Measurements from ENCODE around the gene BEND3.
"Not testable (repeated sequence)": the region's sequence is repeated elsewhere in the genome, so short reads cannot be mapped to it uniquely, and the experiment has no call there.

BEND3 gene

GRCh38 chr6:107114926-107115694, at the start of gene BEND3:
BEND3 (minus strand) TSS chr6:107115515; CDS start chr6:107099285, 16,230 bp downstream.
- no peak for DNase-seq

- DNase-seq, result not testable (repeated sequence)
Observed at GRCh38 chr6:107164299-107164698, 49.0 kb upstream of the BEND3 start.

DNA sequence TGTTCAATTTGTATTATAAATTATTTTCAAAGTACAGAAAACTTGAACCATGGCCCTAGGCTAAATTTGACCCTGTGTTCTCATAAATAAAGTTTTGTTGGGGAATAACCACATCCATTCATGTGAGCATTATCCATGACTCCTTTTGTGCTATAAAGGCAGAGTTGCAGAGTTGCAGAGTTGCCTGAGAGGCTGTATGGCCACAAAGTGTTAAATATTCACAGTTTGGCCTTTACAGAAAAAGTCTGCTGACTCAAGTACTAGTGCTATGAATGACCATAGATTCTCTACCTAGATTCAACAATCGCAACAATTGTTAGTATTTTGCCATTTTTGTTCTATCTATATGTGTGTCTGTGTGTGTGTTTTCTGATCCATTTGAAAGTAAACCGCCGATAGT, 46.2 kb upstream of the BEND3 start:
- DNase-seq, result no peak

- no peak for DNase-seq
Observed at GRCh38 chr6:107156617-107157016, 41.3 kb upstream of the BEND3 start.

GRCh38 chr6:107154801-107155160, 39.5 kb upstream of the BEND3 start:
- no peak for DNase-seq

GRCh38 chr6:107154131-107154800, 39.0 kb upstream of the BEND3 start:
- no peak for DNase-seq

DNA sequence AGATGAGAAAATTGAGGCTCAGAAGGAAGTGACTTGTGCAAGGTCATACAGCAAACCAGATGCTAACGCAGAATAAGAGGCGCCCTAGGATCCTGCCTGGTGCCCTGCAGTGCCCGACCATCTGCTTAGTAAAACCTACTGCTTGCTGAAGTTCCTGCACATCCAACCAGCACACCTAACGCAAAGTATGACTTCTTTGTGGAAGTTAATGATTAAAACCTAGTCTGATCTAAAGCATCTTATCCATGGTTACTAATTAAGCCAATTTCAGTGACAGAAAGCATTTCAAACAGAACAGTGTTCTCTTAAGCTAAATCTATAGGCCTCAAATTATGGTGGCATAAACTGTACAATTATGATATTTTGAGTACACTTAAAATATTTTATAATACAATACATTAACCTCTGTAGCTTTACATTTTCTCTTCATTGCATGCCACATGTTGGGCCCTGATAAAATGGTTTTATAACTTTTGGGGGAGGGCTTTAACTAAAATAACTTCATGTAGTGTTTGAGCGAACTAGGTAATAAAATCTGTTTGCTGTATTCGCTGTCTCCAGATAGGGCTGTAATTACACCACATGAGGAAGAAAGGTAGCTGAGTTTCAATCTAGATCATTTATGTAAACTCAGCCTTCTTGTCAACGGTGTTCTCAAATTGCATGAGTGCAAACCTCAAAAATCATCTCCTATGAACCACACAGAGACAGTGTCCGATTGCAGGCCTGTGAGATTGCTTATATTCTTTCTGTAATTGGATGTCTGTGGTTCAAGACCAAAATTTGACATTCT, 37.5 kb upstream of the BEND3 start:
- DNase-seq, result no peak

GRCh38 chr6:107144666-107145065, 29.4 kb upstream of the BEND3 start:
- DNase-seq, result no peak

DNA sequence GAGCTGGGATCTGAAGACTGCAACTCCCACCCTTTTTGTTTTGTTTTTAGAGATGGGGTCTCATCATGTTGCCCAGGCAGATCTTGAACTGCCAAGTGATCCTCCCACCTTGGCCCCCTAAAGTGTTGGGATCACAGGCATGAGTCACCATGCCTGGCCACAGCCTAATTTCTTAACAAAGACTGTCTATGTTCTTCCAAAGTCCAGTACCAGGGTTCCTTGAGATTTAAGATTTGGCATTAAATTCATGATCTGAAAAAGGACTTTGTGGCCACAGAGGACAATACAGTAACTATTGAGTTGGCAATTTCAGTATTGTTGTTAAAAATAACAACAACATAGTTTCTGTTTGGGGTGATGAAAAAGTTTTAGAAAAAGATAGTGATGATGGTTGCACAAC, 28.7 kb upstream of the BEND3 start:
- no peak for DNase-seq

- no peak for DNase-seq
Observed at GRCh38 chr6:107140581-107140980, 25.3 kb upstream of the BEND3 start.

GRCh38 chr6:107136324-107136723, 21.0 kb upstream of the BEND3 start:
- not testable (repeated sequence) for DNase-seq

DNA sequence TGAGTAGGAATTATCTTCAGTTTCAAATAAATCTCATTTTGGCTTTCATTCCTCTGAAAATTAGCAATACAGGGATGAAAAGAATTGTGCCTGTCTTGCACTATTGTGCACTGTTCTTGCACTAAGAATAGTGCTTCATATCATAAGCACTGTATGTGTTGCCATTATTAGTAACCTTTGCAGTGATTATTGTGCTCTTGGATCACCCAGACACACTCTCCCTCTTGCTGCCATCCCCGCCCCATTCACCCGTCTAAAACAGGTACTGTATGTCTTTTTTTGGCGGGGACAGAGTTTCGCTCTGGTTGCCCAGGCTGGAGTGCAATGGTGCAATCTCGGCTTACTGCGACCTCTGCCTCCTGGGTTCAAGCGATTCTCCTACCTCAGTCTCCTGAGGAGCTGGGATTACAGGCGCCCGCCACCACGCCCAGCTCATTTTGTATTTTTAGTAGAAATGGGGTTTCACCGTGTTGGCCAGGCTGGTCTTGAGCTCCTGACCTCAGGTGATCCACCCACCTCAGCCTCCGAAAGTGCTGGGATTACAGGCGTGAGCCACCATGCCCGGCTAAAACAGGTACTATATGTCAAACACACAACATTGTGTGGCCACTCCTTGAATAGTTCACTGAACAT, 19.8 kb upstream of the BEND3 start:
- not testable (repeated sequence) for DNase-seq

DNA sequence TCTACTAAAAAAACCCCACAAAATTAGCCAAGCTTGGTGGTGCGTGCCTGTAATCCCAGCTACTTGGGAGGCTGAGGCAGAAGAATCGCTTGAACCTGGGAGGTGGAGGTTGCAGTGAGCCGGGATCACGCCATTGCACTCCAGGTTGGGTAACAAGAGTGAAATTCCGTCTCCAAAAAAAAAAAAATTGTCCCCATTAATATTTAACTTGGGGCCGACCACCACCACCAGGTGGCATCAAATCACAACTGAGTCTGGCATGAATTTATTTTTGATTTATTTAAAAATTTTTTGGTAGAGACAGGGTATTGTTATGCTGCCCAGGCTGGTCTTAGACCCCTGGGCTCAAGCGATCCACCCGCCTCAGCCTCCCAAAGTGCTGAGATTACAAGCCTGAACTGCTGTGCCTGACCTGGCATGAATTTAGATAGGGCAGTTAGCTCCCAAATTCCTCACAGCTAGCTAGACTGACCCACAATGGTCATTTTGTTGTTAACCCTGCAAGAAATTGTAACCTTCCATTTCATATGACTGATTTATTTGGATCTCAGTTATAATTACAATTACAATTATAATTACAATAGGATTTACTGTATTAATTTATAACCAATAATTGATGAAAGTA, 17.1 kb upstream of the BEND3 start:
- no peak for DNase-seq

DNA sequence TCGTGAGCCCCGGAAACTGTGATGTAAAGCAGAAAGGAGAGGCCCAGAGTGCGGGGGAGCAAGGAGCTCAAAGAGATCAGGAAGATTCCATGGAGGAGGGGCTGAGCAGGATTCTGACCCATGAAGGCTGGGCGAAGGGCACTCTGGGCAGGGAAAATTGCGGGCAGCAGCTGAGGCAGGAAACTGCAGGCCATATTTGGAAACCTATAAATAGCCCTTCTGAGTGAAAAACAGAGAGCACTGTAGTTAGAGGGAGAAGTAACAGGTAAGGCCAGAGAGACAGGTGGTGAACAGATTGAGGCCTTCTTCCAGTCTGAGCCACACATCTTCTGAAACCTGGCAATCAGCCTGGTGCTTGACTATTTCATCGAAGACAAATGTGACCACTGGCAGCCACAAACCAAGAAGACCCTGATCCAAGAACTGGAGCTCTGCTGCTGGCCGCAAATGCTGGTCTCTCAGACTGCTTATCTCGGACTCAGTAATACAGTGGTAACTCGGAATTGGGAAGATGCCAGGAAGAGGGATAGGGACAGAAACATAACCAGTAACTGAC, 14.1 kb upstream of the BEND3 start:
- DNase-seq, result no peak

DNA sequence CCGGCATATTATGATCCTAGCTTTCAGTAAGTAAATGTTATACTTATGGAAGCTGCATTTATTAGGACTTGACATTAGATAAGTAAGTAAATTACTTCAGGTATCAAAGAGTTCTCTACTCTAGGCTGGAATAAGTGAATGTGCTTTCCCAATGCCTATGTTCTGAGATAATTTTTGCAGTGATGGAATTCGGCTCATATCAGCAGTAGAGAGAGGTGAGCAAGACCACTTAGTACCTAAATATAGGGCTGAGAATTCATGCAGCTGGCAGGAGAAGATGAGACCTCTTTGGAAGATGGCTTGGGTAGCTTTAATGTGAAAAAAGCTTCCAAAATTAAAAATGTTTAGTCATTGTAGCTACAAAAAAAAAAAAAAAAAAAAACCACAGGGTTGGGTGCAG, 13.3 kb upstream of the BEND3 start:
- no peak for DNase-seq

DNA sequence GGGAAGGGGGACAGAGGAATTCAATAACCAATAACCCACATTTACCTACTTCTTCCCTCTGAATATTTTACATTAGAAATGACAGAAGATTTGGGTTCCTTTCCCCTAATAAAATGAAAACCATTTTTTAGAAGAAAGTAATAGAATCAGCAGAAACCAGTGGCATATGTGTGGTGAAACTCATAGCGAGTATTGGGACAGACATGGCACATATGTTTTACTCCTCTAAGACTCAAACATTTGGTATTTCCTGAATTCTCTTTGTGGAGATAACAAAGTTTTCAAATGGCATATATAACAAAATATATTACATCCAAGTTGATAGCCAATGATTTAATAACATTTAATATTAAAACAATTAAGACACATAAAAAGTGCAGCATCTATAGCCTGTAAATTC, 12.9 kb upstream of the BEND3 start:
- DNase-seq, result no peak

DNA sequence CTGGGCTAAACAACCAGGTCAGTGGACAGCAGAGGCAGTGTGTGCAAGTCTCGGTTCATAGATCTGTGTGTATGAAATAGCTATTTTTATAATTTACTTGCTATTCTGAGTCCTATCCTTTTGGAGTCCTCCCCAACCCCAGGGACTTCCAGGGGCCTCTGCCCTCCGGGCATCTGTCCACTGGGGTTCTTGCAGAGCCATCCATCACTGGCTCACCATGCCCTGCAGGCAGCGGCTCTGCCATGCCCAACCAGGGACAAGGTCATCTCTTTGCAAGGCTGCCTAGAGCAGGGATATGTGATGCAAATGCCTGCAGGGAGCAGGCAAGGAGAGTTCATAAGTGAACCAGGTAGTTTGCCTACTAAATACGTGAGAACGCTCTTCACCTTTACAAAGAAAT, 10.5 kb upstream of the BEND3 start:
- no peak for DNase-seq

DNA sequence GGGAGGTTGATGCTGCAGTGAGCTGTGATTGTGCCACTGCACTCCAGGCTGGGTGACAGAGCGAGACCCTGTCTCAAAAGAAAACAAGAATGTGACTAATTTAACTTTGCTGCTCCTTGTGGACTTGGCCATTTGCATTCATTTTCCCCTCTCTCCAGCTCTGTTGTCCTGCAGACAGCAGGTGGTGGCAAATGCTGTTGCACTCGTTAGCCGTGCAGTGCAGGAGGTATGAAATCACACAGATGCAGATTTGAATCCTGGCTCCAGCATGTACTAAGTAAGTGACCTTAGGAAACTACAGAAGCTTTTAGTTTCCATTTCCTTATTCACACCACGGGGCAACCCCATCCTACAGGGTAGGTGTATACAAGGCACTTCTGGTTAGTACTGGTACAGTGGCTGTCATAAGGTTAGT, 9.6 kb upstream of the BEND3 start:
- no peak for DNase-seq

DNA sequence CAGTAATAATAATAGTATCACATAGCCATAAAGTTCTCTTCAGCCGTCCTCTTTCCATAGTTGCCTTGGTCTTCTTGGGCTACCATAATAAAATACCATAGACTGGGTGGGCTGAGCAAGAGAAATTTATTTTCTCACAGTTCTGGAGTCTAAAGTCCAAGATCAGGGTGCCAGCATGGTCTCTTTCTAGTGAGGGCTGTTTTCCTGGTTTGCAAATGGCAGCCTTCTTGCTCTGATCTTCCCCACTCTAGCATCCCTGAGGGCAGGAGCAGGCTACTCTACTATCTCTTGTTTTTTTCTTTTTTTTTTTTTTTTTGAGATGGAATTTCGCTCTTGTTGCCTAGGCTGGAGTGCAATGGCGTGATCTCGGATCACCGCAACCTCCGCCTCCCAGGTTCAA, 8.2 kb upstream of the BEND3 start:
- DNase-seq, result no peak

DNA sequence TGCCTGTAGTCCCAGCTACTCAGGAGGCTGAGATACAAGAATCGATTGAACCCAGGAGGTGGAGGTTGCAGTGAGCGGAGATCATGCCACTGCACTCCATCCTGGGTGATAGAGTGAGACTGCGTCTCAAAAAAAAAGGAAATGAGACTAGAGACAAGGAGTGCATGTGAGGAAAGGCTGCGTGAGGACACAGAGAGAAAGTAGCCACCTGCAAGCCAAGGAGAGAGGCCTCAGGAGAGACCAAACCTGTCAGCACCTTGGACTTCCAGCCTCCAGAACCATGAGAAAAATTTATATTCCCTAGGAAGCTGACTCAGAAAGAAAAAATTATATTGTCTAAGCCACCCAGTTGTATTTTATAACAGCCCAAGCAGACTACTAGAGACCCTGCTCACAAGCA, 7.4 kb upstream of the BEND3 start:
- no peak for DNase-seq

- DNase-seq, result no peak
Observed at GRCh38 chr6:107121964-107122495, 6.7 kb upstream of the BEND3 start.

DNA sequence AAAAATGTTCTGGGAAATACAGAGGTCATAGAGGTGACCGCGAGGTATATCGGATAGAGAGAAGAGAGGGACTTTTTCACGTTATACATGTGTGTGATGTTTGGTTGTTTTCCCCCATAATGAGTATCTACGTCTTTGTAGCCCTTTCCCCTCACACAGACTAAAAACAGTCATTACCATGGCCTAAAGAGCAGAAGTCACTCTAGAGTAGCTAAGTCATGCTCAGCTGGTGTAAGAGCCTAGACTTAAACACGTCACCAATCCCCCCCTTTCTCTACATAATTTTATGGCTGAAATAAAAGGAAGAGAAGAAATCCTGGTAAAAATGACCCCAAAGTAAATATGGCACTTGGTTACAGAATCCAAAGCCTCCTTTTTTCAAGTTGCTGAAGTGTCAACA, 6.0 kb upstream of the BEND3 start:
- no peak for DNase-seq
